Glomerular visceral epithelial cell (primary cell): ENCODE measurements around the gene CENPN.
A peak's percentile ranks its signal among the peaks of the same experiment; 100 is the strongest.

Source experiments
- DNase-seq: peaks from one replicate; pipeline ENCODE4 v3.0.0-alpha.2; 2016; ENCODE audit errors: extremely low spot score

The CENPN gene

GRCh38 chr16:81077076-81077940 lies 70.3 kb downstream of the CENPN start, which contains the start of gene C16orf46:
Gene C16orf46 (minus strand): TSS chr16:81077238. CDS start chr16:81063955, 13,283 bp downstream.
- peak; percentile 92 for DNase-seq

- DNase-seq, result no peak
Observed at GRCh38 chr16:81080233-81080632, 73.2 kb downstream of the CENPN start.

- DNase-seq, result no peak
Observed at GRCh38 chr16:81081014-81081413, 74.0 kb downstream of the CENPN start.
